Sigmoid colon (tissue), 7 donors: ENCODE results near the gene FKBP1B. TPM values are rescaled to one million over a fixed set of nuclear protein-coding genes. Genes with fewer than 3 reads are reported as not detected.

ENCODE experiments used
- DNase-seq: peaks from one replicate; pipeline ENCODE4 v3.0.0-alpha.2; 2019
- H3K27ac ChIP-seq, 4 donors: fragments of 200-600 bp; sonication (generic); one replicate each; pipeline ENCODE4 v1.5.1; 2016 to 2019; ENCODE audit warnings: mild to moderate bottlenecking in 1 of 4
- H3K27me3 ChIP-seq, 3 donors: fragments of 200-600 bp; sonication (generic); one replicate each; pipeline ENCODE4 v1.5.1; 2019; ENCODE audit warnings: mild to moderate bottlenecking in 1 of 3
- H3K36me3 ChIP-seq, 4 donors: fragments of 200-600 bp; sonication (generic); one replicate each; pipeline ENCODE4 v1.5.1; 2016 to 2019
- H3K4me1 ChIP-seq, 4 donors: fragments of 200-600 bp; sonication (generic); one replicate each; pipeline ENCODE4 v1.5.1; 2017 to 2019
- H3K4me3 ChIP-seq, 4 donors: fragments of 200-600 bp; sonication (generic); one replicate each; pipeline ENCODE4 v1.5.1; 2017 to 2019; ENCODE audit warnings: mild to moderate bottlenecking in 2 of 4, moderate library complexity in 1 of 4
- H3K9me3 ChIP-seq, 4 donors: fragments of 200-600 bp in 3 of 4; sonication (generic) in 3 of 4; one replicate each; pipeline versions ENCODE4 v1.5.1 to v1.6.1; 2013 to 2019
- CTCF ChIP-seq, 4 experiments: fragments of 450-650 bp in 3 of 4; fragments of 200-600 bp in 1 of 4; IDR thresholded peaks; one replicate each; pipeline ENCODE4 v1.5.1; 2016 to 2019; ENCODE audit warnings: antibody characterized with exemption in 4 of 4, mild to moderate bottlenecking in 3 of 4, moderate library complexity in 2 of 4
- EP300 ChIP-seq, 4 donors: sonication (generic); formaldehyde crosslinking; IDR thresholded peaks; one replicate each; pipeline ENCODE4 v1.6.1; 2017; ENCODE audit warnings: antibody characterized with exemption in 4 of 4
- POLR2A ChIP-seq, 2 donors: fragments of 450-650 bp; IDR thresholded peaks; one replicate each; pipeline ENCODE4 v1.6.1; 2016; ENCODE audit warnings: antibody characterized with exemption in 2 of 2, mild to moderate bottlenecking in 2 of 2, moderate library complexity in 2 of 2
- POLR2AphosphoS5 ChIP-seq, 4 donors: sonication (generic); formaldehyde crosslinking; IDR thresholded peaks; one replicate each; pipeline ENCODE4 v1.6.1; 2017; ENCODE audit warnings: antibody characterized with exemption in 4 of 4
- WGBS, 2 donors: extraction: QIAGEN DNeasy Blood & Tissue Kit; methylation state at CpG; one replicate each; pipeline ENCODE4 v1.1.7; 2013; 5-methylcytosine and 5-hydroxymethylcytosine counted together
- intact Hi-C: fragments of 100-400 bp; cut with DNase I; formaldehyde crosslinking; loops from one replicate; pipeline ENCODE4 v1.15.1; 2023
- polyA plus RNA-seq, 3 donors: library from polyadenylated mRNA; stranded (reverse); fragments of 200-250 nt; gene quantifications; one replicate each; pipeline ENCODE4 v1.2.3, GENCODE V29; 2013
- total RNA-seq, 4 donors: library from RNA; depleted of rRNA; stranded (reverse); fragments of >200 nt; gene quantifications; one replicate each; pipeline ENCODE4 v1.1.0, GENCODE V29; 2016
- donor health status: healthy with polysubstance abuse.
- donor health status: Bipolar disorder and iron deficiency.
- donor health status: healthy.

FKBP1B gene
- total and polyA plus RNA-seq, 7 donors, result 3.1 to 43.7 (median 8.0) TPM

GRCh38 chr2:24058564-24059271 is 9.2 kb downstream of the FKBP1B start:
- TF ChIP-seq CTCF (IDR thresholded peaks at IDR 0.05) (no peak), POLR2AphosphoS5 (IDR thresholded peaks at IDR 0.05) (no peak), EP300 (IDR thresholded peaks at IDR 0.05) (no peak), POLR2A (IDR thresholded peaks at IDR 0.05) (no peak)
- H3K36me3 ChIP-seq, result no peaks in the 10 kb centered on the region
- WGBS, 2 donors, result 79 to 90% methylated on average over 4 of the region's 4 CpGs
- intact Hi-C loops, result no loop called here
- H3K4me1 ChIP-seq, result no peaks in the 10 kb centered on the region
- H3K9me3 ChIP-seq, result no peaks in the 10 kb centered on the region
- no peaks in the 10 kb centered on the region for H3K27me3 ChIP-seq
- H3K4me3 ChIP-seq, result no peak overlapping the region
- no peak for DNase-seq
- no peak overlapping the region for H3K27ac ChIP-seq

- no peak for DNase-seq
- 78 to 82% methylated on average over 2 of the region's 2 CpGs for WGBS, 2 donors
- Histone ChIP-seq H3K9me3 (no peaks in the 10 kb centered on the region), H3K4me1 (no peaks in the 10 kb centered on the region), H3K4me3 (no peak overlapping the region), H3K36me3 (peaks cover 5 to 50% (median 11%) of the 10 kb centered on the region in 4 donors), H3K27ac (no peak overlapping the region), H3K27me3 (no peaks in the 10 kb centered on the region)
- intact Hi-C loops, result no loop called here
- TF ChIP-seq EP300 (IDR thresholded peaks at IDR 0.05) (no peak), POLR2A (IDR thresholded peaks at IDR 0.05) (no peak), POLR2AphosphoS5 (IDR thresholded peaks at IDR 0.05) (no peak), CTCF (IDR thresholded peaks at IDR 0.05) (no peak)
Observed at GRCh38 chr2:24065341-24065740, 15.8 kb downstream of the FKBP1B start.

- peaks cover 3 to 70% (median 9%) of the 10 kb centered on the region in 4 donors for H3K36me3 ChIP-seq
- intact Hi-C loops, result no loop called here
- H3K27ac ChIP-seq, result no peak overlapping the region
- DNase-seq, result no peak
- WGBS, 2 donors, result 89 to 95% methylated on average over 4 of the region's 4 CpGs
- no peak overlapping the region for H3K4me3 ChIP-seq
- no peaks in the 10 kb centered on the region for H3K9me3 ChIP-seq
- TF ChIP-seq EP300 (IDR thresholded peaks at IDR 0.05), result no peak
- TF ChIP-seq POLR2A (IDR thresholded peaks at IDR 0.05), result no peak
- TF ChIP-seq POLR2AphosphoS5 (IDR thresholded peaks at IDR 0.05), result no peak
- no peak for TF ChIP-seq CTCF (IDR thresholded peaks at IDR 0.05)
- H3K27me3 ChIP-seq, result no peaks in the 10 kb centered on the region
- H3K4me1 ChIP-seq, result peaks cover 0 to 15% (median 13%) of the 10 kb centered on the region in 4 donors
Observed at GRCh38 chr2:24072259-24072658, 22.7 kb downstream of the FKBP1B start.

- WGBS, 2 donors, result 91 to 92% methylated on average over 6 of the region's 6 CpGs
- H3K4me1 ChIP-seq, result peaks cover 0 to 22% (median 20%) of the 10 kb centered on the region in 4 donors
- no peak for TF ChIP-seq POLR2AphosphoS5 (IDR thresholded peaks at IDR 0.05)
- no peak for TF ChIP-seq CTCF (IDR thresholded peaks at IDR 0.05)
- no peak for TF ChIP-seq EP300 (IDR thresholded peaks at IDR 0.05)
- TF ChIP-seq POLR2A (IDR thresholded peaks at IDR 0.05), result no peak
- no peaks in the 10 kb centered on the region for H3K9me3 ChIP-seq
- no peak overlapping the region for H3K4me3 ChIP-seq
- H3K27ac ChIP-seq, result no peak overlapping the region
- H3K27me3 ChIP-seq, result no peaks in the 10 kb centered on the region
- peaks cover 0 to 54% (median 6%) of the 10 kb centered on the region in 4 donors for H3K36me3 ChIP-seq
- intact Hi-C loops, result no loop called here
- no peak for DNase-seq
Observed at GRCh38 chr2:24073816-24074215, 24.3 kb downstream of the FKBP1B start.
